GM12873 (cell line): ENCODE data around the gene ITGAV.

ENCODE experiments used
- CTCF ChIP-seq: IDR thresholded peaks from 2 replicates; pipeline ENCODE4 v1.5.1; 2012; ENCODE audit warnings: low read depth, mild to moderate bottlenecking, moderate library complexity, low read length, control low read depth; ENCODE audit not compliant: insufficient read depth; ENCODE audit errors: missing control alignments

ITGAV gene

DNA sequence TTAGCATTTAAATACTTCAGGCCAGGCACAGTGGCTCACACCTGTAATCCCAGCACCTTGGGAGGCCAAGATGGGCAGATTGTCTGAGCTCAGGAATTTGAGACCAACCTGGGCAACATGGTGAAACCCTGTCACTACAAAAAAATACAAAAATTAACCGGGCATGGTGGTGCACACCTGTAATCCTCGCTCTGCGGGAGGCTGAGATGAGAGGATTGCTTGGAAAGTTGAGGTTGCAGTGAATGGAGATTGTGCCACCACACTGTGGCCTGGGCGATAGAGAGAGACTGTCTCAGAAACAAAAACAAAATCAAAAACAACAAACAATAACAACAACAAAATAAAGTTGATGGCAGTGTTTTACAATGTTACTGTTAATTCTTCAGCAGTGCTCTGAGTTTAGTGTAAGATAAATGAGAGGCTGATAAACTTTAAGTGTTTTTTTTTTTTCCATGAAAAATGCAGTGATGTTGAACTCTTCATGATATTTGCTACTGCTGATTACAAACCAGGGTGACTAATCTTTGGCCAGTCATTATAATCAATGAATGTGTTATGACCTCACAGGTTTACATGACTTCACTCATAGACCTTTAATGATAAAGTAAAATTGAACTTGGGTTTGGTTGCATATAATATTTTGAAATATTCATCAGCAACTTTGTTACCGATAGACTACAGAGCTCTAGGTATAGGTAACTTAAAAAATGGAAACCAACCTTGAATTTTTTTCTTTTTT lies 2.5 kb downstream of the ITGAV start:
- no peak for TF ChIP-seq CTCF

GRCh38 chr2:186593523-186593922 lies 3.7 kb downstream of the ITGAV start:
- TF ChIP-seq CTCF: no peak

DNA sequence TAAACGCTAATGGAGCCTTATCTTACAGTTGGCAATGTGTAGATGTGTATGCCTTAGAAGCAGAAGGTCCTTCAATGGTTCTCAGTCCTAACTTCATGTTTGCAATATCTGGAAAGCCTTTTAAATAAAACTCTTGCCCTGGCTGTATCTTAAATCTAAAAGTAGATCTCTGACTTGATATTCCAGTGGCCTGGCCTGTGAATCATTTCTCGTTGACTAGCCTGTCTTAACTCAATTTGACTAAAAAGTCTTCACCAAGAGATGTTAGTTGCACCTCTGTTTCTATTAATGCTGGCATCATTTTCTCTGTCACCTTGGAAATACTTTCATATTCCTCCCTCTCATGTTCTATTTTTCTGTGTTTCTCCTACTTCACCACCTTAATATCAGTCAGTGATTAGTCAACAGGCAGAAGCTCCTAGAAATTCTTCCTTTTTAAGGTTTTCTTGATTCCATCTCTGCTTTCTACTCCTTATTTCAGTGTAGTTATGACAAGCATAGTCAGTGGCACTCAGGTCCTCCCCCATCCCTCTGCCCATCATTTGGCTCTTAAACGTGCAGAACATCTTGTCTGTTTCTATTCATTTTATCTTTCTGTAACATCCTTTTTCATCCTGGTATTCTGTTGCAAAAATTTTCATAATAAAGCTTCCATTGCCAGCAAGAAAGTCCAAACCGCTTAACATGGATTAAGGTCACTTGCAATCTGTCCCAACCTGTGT lies 4.3 kb downstream of the ITGAV start:
- TF ChIP-seq CTCF: no peak

DNA sequence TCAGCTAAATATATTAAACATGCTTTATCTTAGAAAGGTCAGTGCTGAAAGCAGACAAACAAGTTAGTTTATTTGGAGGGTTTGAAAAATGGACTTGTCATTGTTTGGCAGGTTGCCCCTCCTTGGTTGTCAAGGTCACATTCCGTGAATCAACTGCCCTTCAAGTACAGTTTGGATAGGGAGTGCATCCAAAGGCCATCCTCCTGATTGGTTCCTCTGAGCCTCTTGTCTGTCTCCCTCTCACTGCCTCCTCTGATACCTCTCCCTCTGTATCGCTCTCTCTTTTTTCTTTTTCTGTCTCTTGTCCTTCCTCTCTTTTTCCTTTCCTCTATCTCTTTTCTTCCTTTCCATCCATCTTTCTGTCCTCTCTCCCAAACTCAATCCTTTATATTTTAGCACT lies 5.4 kb downstream of the ITGAV start:
- no peak for TF ChIP-seq CTCF

GRCh38 chr2:186599186-186599778 lies 9.4 kb downstream of the ITGAV start:
- TF ChIP-seq CTCF: no peak

GRCh38 chr2:186603286-186603685 lies 13.4 kb downstream of the ITGAV start:
- no peak for TF ChIP-seq CTCF

- no peak for TF ChIP-seq CTCF
These were observed 15.2 kb downstream of the ITGAV start for GRCh38 chr2:186605041-186605440.
